Measurements from ENCODE around the gene RHOBTB3. TPM values are rescaled to one million over a fixed set of nuclear protein-coding genes. Genes with fewer than 3 reads are reported as not detected.

Gene RHOBTB3
- total RNA-seq, 1 experiment from 2014 or later, result 6.8 TPM

GRCh38 chr5:95815155-95815729 lies 84.1 kb downstream of the RHOBTB3 start:
- H3K9me3 ChIP-seq (ENCODE audit: control insufficient read depth, low read depth, low read length), result no peaks in the 10 kb centered on the region
- H3K18ac ChIP-seq (ENCODE audit: insufficient read length, low read depth, low read length), result no peak overlapping the region
- no peaks in the 10 kb centered on the region for H3K27me3 ChIP-seq (ENCODE audit: insufficient read depth, low read length)
- peaks cover 0 to 8% (median 5%) of the 10 kb centered on the region in 3 experiments; a peak in 3 of 7 replicates for H3K36me3 Mint-ChIP-seq (ENCODE audit: insufficient read depth in 1 of 3, low read depth in 3 of 3)
- no peak overlapping the region for H3K27ac ChIP-seq (ENCODE audit: insufficient read length, low read depth, low read length)
- H2AK5ac ChIP-seq (ENCODE audit: insufficient read length, low read length), result no peak overlapping the region
- H2BK15ac ChIP-seq (ENCODE audit: low read depth, low read length), result no peak overlapping the region
- H4K20me1 ChIP-seq (ENCODE audit: control insufficient read depth, insufficient read depth, insufficient read length), result no peaks in the 10 kb centered on the region
- no peak overlapping the region for H3T11ph ChIP-seq (ENCODE audit: low read length)
- H4K91ac ChIP-seq (ENCODE audit: insufficient read length, low read depth, low read length), result no peak overlapping the region
- H2AFZ ChIP-seq (ENCODE audit: low read length), result no peak overlapping the region
- H4K5ac ChIP-seq (ENCODE audit: insufficient read length, low read depth, low read length), result no peak overlapping the region
- no peak overlapping the region; a peak in 1 of 7 replicates for H3K27ac Mint-ChIP-seq
- WGBS (ENCODE audit: extremely low coverage, insufficient read length, low lambda C conversion rate), result no CpG with 5 or more reads among the region's 4 CpGs
- H3K4me1 Mint-ChIP-seq, result peaks cover 44 to 47% of the 10 kb centered on the region in 2 experiments
- H3K79me2 ChIP-seq (ENCODE audit: insufficient read depth, low read length), result no peaks in the 10 kb centered on the region
- H3K4me2 ChIP-seq (ENCODE audit: insufficient read depth, insufficient read length, low read length), result no peak overlapping the region
- no peak for DNase-seq
- H4K8ac ChIP-seq (replicated peaks; ENCODE audit: insufficient read length, low read depth, low read length), result no peak overlapping the region
- H3K9me3 Mint-ChIP-seq, result no peaks in the 10 kb centered on the region
- no peaks in the 10 kb centered on the region; the same call in 1 of the 2 replicates for H3K4me1 ChIP-seq (ENCODE audit: insufficient read depth, low read length)
- peaks cover 2% of the 10 kb centered on the region; the same call in 1 of the 2 replicates for H3K27me3 Mint-ChIP-seq (ENCODE audit: low read depth)
- no peak overlapping the region for H2BK20ac ChIP-seq (ENCODE audit: low read depth, low read length, poor library complexity, severe bottlenecking)
- H2BK5ac ChIP-seq (ENCODE audit: insufficient read length, low read length), result no peak overlapping the region
- no peak overlapping the region for H2BK12ac ChIP-seq (ENCODE audit: insufficient read length, low read depth, low read length)
- H3K14ac ChIP-seq (ENCODE audit: insufficient read depth, low read length), result no peak overlapping the region
- no peak for TF ChIP-seq CTCF (conservative IDR thresholded peaks at IDR 0.05)
- H2BK120ac ChIP-seq (ENCODE audit: low read depth, low read length, poor library complexity, severe bottlenecking), result no peak overlapping the region
- H3K23me2 ChIP-seq (ENCODE audit: insufficient read length, low read depth, low read length, poor library complexity, severe bottlenecking), result no peaks in the 10 kb centered on the region
- H3K56ac ChIP-seq (ENCODE audit: insufficient read length, low read depth, low read length), result no peak overlapping the region
- no peak overlapping the region for H3K4me3 Mint-ChIP-seq
- no peaks in the 10 kb centered on the region for H3K79me1 ChIP-seq (ENCODE audit: insufficient read depth, low read depth, low read length, poor library complexity, severe bottlenecking)
- H3K23ac ChIP-seq (ENCODE audit: insufficient read length, low read depth, low read length), result no peak overlapping the region
- H3K4ac ChIP-seq (ENCODE audit: low read depth, low read length), result no peak overlapping the region
- H3K9ac ChIP-seq (ENCODE audit: extremely low read depth, insufficient read length, low read length), result no peak overlapping the region
